MM.1S (cell line): Measurements from ENCODE around the gene SLC40A1.

Experiments
- CTCF ChIP-seq: fragments of 300-600 bp; sonication (generic); IDR thresholded peaks from 2 replicates; pipeline ENCODE4 v1.5.1; 2016; ENCODE audit warnings: antibody characterized with exemption, low read length, mixed read lengths
- EZH2phosphoT487 ChIP-seq: fragments of 300-600 bp; sonication (generic); IDR thresholded peaks from 2 replicates; pipeline ENCODE4 v1.6.1; 2018; ENCODE audit warnings: antibody characterized with exemption, low read length

- no peak for TF ChIP-seq EZH2phosphoT487
- no peak for TF ChIP-seq CTCF
Observed at GRCh38 chr2:189516546-189516945, 64.0 kb downstream of the SLC40A1 start.
